COLO829 (cell line): ENCODE measurements around the gene STPG4.

Source experiments
- DNase-seq: peaks from one replicate; pipeline ENCODE4 v3.0.0; 2012; ENCODE audit warnings: low spot score

The STPG4 gene

DNA sequence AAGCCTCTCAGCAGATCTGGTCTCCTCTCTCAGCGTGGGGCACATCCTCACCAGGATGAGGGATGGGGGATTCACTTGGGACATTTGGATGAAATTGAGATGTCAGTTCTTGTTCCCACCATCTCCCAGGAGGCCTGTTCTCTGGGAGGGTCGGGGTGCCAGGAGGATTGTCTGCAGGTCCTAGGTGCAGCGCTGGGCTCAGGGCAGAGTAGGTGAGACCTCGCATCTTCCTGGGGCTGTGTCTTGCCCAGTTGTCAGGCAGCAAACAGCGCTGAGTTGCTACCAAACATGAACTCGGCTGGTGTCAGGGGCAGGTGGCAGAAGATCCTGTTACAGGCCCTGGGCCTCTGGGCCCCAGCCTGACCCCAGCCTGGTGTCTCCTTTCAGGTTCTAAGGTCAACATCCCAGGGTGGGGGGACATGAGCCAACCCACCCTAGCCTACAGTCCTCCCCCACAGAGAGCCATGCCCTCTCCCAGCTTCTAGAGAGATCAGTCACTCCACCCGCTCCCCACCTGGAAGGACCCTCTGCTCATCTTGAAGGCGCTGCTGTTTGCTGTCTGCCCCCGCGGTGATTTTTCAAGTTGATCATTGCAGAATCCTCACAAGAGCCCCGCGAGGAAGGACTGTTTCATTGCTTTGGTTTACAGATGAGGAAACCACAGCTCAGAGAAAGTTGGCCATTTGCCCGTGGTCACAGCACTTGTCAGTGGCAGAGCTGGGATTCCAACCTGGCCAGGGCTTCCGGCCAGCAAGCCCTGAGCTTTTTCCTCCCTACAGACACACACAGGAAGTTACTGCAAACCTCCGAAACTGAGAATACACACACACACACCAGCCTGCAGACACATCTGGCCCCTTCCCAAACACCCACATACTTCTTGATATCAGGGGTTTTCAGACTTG, 83.9 kb downstream of the STPG4 start:
- no peak for DNase-seq

DNA sequence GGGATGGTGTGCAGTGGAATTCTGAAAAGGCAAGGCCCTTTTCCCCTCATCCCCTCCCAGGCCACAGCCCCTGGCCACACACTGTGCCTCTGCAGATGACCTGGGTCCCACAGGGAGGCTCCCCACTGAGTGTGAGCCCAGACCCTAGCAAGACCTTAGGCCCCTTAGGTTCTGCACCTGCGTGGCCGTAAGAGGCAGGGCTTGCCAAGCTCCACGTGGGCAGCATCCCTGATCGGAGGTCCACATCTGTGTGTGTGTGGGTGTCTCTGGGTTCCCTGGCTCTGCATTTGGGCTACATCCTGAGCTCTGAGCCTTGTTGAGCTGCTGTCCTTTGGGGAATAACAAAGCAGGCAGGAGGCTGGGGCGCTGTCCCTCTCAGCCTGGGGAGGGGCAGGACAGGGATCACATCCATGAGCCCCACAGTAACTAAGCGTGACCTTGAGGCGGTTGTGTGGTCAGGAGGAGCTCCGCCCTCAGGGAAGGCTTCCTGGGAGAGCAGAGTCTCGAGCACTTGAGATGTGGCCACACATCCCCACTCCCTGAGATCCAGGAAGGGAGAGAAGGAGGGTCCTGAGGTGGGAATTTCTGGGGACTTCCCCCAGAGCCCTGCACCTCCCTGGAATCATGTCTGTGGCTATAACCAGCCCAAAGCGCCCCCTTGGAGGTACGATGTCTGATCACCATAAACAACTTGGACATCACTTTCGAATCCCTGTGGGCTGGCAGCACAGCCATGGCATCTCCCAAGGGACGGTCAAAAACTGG, 84.8 kb downstream of the STPG4 start:
- DNase-seq: no peak

DNA sequence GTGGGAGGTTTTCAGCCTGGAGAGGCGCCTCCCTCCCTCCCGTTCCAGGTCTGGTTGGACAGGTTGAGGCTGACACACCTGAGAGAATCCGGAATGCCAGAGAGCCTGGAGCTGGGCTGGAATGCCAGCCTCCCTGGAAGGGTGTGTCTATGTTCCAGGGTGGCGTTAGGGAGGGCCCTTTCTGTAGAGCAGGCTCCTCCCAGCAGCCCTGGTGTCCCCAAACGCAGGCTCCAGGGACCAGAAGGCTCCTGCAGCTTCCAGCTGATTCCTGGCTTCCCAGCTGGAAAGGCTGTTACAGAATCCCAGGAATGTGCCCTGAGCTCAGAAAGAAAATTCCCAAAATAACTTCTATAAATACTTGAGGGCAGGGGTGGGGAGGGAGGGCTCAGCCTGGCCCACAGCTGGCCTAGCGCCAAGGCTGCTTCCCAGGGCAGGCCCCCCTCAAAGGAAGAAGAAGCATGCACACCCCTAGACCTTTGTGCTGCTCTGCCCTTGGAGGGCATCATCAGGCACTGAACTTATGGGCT, 85.4 kb downstream of the STPG4 start:
- DNase-seq: no peak

DNA sequence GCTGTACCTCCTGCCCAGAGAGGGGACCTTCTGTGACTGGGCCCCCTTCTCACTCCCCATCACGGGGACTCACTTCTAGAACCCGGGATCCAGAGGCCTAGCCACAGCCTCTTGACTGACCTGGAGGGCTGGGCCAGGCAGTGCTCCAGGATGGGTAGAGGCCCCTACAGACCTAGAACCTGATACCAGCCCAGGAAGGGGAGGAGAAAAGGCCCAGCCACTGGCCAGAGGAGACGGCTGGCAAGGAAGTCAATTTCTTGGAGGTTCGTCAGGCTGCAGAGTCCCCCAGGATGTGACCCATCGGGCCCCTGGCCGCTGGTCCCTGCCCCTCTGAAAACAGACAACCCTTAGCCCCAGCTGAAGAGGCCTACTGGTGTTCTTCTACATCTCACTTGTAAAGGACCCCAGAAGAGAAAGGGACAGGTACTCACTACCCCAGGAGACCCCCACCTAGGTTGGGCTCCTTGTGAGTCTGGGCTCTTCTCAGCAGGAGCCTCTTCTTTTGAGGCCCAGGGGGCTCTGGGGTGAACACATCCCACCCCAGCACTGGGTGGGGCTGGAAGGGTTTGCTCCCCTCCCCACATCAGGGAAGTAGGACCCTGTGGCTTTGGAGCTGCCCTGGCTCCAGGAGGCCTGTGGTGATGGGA, 86.0 kb downstream of the STPG4 start:
- no peak for DNase-seq

DNA sequence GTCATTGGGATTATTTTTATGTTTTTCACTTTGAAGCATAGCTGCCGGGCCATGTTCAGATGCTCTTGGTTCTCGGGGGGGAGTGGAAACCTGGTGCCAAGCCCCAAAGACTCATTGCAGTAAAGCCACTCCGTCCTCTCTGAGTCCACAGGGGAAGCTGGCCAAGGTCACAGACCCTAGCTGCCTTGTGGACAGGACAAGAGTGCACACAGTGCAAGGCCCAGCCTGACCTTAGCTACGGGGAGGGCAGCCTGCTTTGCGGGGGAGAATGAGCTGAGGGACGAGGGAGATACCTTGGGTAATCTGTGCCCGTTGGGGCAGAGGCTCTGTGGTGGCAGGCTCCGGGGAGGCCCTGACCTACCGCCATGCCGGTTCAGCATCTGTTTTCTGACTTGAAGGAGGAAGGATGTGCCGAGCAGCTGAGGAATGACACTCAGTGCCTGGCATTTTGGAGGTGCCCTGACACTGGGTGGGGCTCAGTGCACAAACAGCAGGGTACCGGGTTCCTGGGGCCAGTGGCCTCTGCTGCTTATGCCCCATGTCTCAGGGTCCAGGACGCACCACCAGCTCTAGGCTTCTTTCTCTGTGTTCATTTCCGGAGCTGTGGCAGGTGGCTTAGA, 87.2 kb downstream of the STPG4 start:
- no peak for DNase-seq

DNA sequence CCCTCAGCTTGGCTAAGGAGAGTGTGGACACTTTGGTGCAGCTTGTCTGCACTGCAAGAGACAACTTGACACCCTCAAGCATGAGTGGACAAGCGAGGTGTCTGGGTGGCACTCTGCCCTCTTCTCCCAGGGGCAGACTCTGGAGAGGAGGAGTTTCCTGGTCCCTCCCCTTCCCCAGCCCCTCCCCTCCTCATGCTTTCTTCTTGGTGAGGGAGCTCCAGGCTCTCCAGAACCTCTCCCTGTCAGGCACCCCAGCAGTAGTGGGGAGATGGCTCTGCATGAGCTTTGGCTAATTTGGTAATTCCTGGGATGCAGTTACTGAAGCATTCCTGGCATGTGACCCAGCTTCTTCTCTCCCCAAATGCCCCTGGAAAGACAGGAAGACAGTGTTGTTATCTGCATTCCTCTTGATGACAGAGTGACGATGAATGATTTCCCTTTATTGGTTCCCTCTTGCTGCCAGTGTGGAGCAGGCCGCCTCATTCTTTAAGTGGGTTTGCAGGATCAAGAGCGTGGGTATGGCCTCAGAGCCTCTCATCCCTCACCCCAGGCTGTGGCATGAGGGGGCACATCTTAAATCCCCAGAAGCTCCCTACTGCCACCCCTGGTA, 89.2 kb downstream of the STPG4 start:
- DNase-seq: peak; percentile 71

DNA sequence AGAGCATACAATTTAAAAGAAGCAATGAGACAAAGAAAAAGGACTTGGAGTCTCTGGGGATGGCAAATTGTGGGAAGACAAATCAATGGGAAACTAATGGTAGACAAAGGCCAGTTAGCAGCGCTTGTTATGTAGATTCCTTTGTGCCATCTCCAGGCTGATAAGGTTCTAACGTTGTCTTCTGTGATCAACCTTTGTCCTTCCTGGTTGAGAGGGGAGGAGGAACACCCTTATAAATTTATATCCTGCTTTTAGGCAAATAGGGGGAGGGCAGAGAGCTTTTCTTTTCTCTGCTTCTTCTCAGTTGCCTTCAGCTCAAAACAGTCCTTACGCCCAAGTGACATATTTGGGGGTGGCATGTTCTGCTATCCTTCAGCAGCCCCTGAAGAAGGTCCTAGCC, 89.8 kb downstream of the STPG4 start:
- DNase-seq: no peak

DNA sequence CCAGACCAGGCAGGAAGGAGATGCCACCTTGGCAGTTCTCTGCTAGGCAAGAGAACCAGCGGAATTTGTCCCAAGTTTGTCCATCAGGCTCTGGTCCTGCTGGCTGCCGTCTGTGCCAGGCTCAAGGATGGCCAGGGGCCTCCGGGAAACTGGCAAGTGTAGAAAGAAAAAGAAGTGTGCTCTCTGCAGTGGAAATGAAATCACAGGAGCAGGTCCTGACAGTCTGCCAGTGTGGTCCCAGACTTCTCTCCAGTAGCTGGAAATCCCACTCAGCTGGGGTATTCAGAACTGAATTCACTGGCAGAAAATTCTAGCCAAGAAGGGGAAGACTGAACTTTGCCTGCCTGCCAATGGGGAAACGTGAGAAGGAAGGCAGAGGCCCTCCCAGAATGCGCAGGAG, 91.0 kb downstream of the STPG4 start:
- DNase-seq: no peak

DNA sequence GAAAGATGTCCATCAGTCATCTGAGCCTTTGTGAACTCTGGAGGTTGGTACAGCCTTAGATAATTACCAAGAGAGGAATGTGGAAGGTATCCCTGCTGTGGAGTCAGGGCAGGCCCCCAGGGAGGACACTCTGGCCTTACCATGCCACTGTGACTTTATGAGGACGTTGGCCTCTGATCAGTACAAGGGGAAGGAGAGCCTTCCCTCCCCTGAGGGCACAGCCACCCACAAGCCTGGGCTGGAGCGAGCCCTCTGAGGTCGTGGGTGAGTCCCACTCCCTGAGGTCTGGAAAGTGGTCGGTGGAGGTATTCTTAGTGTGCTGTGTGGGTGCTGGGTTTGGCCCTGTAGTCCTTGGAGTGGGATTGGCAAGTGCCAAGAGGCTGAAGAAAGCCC, 91.6 kb downstream of the STPG4 start:
- no peak for DNase-seq

DNA sequence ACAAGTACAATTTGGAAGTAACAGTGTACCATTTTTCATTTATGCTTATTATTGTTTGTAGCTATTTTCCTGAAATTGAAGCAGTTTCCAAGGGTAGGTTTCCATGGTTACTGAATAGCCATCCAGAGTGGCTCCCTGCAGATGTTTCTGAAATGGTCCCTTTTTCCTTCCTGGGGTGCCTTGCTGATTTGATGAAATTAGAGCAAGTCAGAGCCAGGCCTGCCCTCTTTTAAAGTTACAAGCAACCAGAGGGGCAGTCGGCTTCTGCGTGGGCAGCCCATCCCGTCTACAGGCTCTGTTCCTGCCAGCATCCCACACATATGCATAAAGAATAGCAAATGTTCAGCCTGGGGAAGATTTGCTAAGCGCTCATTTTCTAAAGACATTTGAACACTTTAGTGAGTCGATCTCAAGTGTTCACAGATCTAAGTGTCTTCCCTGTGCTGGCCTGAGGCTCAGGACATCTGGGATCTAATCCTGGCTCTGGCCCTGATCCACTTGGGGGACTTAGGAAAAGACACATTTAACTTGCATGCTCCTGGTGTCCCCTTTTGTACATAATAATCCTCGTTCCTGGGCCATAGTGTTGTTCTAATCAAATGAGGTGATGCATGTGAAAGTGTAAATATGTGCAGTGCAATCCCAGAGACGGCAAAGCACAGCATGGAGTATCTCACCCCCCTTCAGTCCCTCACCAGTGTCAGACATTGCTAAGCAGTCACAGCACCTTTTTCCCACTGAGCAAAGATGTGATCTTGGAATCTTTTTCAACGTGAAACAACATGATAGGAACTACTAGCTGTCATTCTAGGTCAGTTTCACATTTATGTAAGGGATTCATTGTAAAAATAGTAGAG, 92.2 kb downstream of the STPG4 start:
- no peak for DNase-seq

DNA sequence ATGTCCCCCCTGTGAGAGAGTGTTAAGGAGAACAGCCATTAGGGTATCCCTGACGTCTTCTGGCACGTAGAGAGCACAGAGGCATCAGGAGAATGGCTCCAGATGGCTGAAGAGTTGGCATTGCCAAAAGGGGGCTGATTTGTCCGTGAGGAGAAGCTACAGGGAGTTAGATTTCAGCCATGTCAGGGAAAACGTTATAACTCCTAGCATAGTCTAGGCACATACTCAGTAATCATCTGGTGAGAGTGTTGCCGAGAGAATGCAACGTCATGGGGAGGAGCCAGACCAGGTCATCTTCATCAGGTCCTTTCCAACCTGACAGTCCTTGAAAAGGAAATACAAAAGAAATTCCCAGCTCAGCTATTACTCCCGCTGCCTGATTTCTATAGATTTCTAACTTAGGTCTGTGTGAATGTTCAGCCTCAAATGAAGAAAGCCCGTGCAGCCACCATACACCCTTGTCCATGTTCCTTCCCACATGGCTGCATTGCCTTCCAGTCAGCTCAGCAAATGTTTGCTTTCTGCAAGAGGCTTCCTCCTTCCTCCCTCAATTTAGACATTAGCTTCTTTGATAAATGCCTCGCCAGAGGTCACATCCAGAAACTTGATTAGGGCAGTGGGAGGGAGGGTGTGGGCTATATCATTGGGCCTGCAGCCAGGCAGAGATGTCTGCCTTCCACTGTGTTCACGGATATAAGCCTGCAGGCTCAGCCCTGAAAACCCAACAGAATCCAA, 93.0 kb downstream of the STPG4 start:
- no peak for DNase-seq

DNA sequence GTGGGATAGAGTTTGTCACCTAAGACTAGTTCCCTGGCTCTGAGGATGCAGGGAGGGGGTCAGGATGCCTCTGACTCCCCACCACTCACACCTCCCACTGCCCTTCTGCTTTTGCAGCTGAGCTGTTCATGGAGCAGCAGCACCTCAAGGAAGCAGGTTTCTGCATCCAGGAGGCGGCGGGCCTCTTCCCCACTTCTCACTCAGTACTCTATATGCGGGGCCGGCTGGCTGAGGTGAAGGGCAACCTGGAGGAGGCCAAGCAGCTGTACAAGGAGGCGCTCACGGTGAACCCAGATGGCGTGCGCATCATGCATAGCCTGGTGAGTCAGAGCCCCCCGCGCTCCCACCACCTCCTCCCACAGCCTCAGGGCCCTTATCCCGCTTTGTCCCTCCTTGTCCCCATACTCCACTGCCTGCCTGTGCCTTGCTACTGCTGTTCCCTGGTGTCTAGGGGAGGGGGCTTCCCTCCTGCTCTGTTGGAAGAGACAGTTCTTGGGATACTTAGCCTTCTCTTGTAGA, 94.4 kb downstream of the STPG4 start:
- DNase-seq: no peak

DNA sequence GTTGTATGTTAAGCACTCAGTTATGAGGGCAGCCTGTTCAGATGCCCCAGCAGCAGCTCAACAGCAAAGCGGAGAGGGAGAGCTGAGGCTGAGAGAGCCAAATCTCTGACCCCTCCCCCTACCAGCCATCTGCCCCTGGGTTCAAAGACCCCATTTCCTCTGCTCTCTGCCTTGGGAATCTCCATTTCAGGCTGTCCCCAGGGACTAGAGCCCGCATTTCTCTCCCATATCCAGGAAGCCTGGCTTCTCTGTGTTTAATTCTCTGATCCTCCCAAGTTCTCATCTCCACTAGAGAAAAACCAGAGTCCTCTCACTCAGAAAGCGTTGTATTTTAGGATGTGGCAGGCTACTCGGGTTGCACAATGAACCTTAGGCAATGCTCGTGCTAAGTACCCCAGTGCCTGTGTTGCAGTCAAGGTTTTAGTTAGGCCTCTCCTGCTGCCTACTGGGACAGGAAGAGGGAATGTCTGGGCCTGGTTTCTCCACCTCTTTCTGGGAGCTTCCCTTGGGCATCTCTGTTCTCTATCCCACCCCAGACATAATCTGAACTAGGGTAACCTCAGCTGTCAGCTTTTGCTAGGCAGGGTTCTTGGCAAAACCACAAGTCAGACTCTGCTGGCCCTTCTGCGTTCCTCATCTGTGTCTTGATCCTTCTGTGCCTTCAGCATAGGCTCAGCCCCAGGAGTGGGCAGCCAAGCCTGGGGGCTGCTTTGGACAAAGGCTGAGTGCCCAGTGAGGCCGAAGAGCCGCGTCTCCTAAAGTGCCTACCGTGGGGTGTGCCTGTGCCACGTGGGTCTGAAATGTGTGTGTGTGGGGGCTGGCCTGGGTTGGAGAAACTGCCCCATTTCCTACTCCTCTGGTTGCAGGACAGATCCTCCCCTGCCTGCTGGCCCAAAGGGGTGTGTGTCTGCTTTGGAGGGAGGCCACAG, 96.8 kb downstream of the STPG4 start:
- no peak for DNase-seq

DNA sequence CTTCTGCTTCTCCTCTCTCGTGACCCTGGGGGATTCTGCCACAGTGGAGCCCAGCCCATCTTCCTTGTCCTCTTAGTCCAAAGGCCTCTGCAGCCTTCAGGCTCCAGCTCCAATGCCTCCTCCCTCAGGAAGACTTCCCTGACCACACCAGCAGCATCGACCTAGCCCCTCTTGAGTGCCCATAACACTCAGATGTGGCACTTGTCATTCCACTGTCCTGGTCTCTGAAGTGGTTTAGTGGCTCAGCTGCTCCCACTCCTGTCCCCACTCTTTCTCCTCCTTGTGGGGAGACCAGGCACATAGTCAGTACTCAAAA, 97.5 kb downstream of the STPG4 start:
- no peak for DNase-seq

DNA sequence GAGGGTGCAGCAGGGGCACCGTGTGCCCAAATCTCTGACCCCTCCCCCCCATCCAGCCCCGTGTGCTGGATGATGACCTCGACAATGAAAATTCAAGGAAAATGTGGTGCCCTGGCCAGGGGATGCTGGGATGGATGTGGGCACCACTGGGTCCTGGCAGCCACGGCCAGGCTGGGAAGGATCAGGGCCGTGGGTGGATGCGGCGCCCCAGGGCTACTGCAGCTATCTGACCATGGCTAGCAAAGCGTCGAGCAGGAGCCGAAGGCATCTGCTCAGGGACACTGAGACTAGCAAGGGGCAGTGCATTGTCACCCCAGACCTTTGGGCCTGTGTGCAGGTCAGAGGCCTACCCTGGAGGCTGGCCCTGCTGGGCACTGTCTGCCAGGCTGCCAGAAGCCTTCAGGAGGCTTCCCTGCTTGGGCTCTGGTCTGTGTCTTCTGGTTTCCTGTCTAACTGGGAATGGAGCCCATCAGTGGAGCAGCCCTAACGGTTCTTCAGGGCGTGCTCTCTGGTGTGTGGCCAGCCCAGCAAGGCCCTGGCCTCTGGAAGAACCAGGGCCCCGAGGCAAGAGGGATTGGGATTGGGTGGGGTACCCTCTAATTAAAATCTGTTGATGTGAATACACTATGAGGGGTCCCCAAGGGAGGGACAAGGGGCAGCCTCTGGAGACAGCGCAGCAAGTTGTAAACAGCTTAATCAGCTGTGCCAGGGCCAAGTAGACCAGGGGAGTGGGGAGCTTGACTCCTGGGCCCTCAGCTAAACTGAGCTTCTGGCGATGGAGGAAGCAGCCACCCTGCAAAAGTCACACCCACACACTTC, 98.0 kb downstream of the STPG4 start:
- no peak for DNase-seq

DNA sequence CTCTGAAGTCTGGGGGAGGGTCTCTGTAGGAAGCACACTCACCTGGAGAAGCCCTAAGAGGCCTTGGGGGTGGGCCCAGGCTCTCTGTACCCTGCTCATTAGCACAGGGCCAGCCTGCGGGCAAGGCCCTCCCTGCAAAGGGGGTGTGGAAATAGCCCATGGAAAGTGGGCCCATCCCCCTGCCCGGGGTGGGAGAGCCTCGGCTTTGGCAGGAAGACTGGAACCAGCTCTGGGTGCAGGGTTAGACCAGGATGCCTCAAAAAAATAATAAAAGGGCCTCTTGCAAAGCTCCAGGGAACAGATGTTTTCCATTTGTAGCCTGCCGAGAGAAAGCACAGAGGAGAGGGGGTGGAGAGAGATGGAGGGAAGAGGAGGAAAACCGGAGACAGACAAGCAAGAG, 98.7 kb downstream of the STPG4 start:
- no peak for DNase-seq

DNA sequence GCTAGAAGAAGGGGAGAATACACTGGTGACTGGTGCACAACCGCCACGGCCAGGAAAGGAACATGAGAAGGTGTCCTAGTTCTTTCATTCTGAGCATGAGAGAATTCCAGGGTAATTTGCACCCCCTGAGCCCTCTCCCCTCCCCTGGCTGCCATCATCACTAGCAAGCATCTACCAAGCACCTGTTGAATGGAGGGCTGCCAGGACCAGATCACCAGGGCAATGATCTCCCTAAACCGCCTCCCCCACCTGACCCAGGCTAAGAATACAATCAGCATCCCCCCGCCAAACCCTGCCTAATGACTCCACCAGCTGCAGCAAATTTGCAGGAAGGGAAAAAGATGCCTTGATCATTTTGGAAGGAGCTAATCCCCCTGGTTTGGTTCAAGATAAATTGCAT, 100.2 kb downstream of the STPG4 start:
- no peak for DNase-seq

DNA sequence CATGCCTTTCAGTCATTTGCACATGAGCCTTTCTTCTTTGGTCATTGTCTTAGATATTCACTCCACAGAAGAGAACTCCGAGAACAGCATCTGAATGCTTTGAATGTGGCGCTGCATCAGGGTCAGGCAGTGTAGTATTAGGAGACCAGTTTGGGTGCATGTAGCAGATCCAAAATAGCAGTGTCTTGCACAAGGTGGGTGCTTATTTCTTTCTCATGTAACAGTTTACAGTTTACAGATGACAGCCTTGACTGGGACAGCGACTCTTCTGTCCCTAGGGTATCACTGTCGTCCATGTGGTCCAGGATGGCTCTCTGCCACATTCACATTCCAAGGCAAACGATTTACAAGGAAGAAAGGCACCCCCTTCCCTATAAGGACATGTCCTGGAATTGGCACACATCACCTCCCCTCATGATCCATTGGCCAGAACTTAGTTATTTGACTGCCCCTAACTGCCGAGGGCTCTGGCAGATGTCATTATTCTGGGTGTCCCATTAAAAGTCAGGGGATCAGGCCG, 101.0 kb downstream of the STPG4 start:
- no peak for DNase-seq
